Ovary (tissue), 10 donors: ENCODE data around the gene ANTXR1. TPM values are rescaled to one million over a fixed set of nuclear protein-coding genes. Genes with fewer than 3 reads are reported as not detected.

Source experiments
- DNase-seq, 5 donors: peaks; one replicate each; pipeline ENCODE4 v3.0.0-alpha.2; 2019 to 2020
- H3K27ac ChIP-seq, 2 donors: fragments of 200-600 bp; one replicate each; pipeline versions ENCODE4 v1.5.1 to v1.8.0; 2019 to 2022
- H3K27me3 ChIP-seq: fragments of 200-600 bp; one replicate; pipeline ENCODE4 v1.8.0; 2022
- H3K36me3 ChIP-seq: fragments of 200-600 bp; sonication (generic); one replicate; pipeline ENCODE4 v1.5.1; 2019
- H3K4me1 ChIP-seq: one replicate; pipeline ENCODE4 v1.8.1; 2013; ENCODE audit warnings: mild to moderate bottlenecking, moderate library complexity; ENCODE audit not compliant: insufficient read depth
- H3K4me3 ChIP-seq: fragments of 200-600 bp; sonication (generic); one replicate; pipeline ENCODE4 v1.5.1; 2017
- H3K9me3 ChIP-seq, 2 donors: fragments of 200-600 bp in 1 of 2; sonication (generic) in 1 of 2; one replicate each; pipeline versions ENCODE4 v1.5.1 to v1.8.1; 2013 to 2019; ENCODE audit warnings: mild to moderate bottlenecking in 1 of 2, moderate library complexity in 1 of 2
- EP300 ChIP-seq: sonication (generic); formaldehyde crosslinking; IDR thresholded peaks from one replicate; pipeline ENCODE4 v1.6.1; 2017; ENCODE audit warnings: antibody characterized with exemption
- POLR2A ChIP-seq: fragments of 450-650 bp; IDR thresholded peaks from one replicate; pipeline ENCODE4 v1.6.1; 2017; ENCODE audit warnings: antibody characterized with exemption, mild to moderate bottlenecking, moderate library complexity
- WGBS, 3 donors: extraction: QIAGEN DNeasy Blood & Tissue Kit in 1 of 3; methylation state at CpG; one replicate each; pipeline versions ENCODE4 v1.1.5 to v1.1.7; 2013 to 2017; 5-methylcytosine and 5-hydroxymethylcytosine counted together
- intact Hi-C, 4 donors: fragments of 100-400 bp; cut with DNase I; formaldehyde crosslinking; loops; one replicate each; pipeline versions ENCODE4 v1.11.0 to v1.15.1; 2022 to 2023
- long read RNA-seq, 3 donors: library from polyadenylated mRNA in 2 of 3; unstranded in 2 of 3; transcript quantifications; one replicate each; pipeline ENCODE4 v2.0.0 and lab custom pipeline, GENCODE V29; 2021 to 2026
- polyA plus RNA-seq, 2 donors: library from polyadenylated mRNA; stranded (reverse); fragments of 200-250 nt in 1 of 2; fragments of 350-450 nt in 1 of 2; fragmentation: Illumina TruSeq in 1 of 2; extraction: RNeasy Lipid Tissue Mini Kit (QIAGEN cat#74804) in 1 of 2; gene quantifications; one replicate each; pipeline ENCODE4 v1.2.3, GENCODE V29; 2013 to 2014
- total RNA-seq, 7 donors: library from RNA; depleted of rRNA in 2 of 7; stranded (reverse); fragments of >200 nt in 2 of 7; fragmentation: NEBNext Ultra II Directional in 3 of 7; extraction: Animal tissue kit (Norgen Biotek cat#: 25700) in 3 of 7; gene quantifications; one replicate each; pipeline versions ENCODE4 v1.1.0 to v1.2.4, GENCODE V29; 2016 to 2023
- TF ChIP-seq, protein P1 (sequence below), 3 donors: fragments of 450-650 bp in 2 of 3; fragments of 200-600 bp in 1 of 3; IDR thresholded peaks; one replicate each; pipeline versions ENCODE4 v1.5.1 to v1.8.0; 2016 to 2022; ENCODE audit warnings: antibody characterized with exemption in 3 of 3, mild to moderate bottlenecking in 1 of 3
- donor health status: DM: no; HTN: no; CAD: no; lungs with moderate emphysema.
- donor health status: DM: no; HTN: no; CAD: no.
- donor health status: Bipolar disorder and iron deficiency.
- donor health status: DM: yes; HTN: yes; CAD: no.
- donor health status: DM: no; HTN: no; CAD: no.
- donor health status: DM: yes; HTN: yes; CAD: no.

ANTXR1 gene
- total RNA-seq (100 to 1,000 TPM in 6 of 7 donors, 10 to 100 TPM in 1; 73.0 to 196 (median 152) TPM), polyA plus RNA-seq (100 to 1,000 TPM; 105 to 276 TPM)
- long read RNA-seq, donor 1, full-length matches to known transcripts: 18 of 99 reads
- long read RNA-seq, donor 1, partial matches to known transcripts: 16 of 99 reads
- long read RNA-seq, donor 1, other reads (novel, unspliced or antisense): 65 of 99 reads
- long read RNA-seq, donor 2, full-length matches to known transcripts: 15 of 15 reads
- long read RNA-seq, donor 2, partial matches to known transcripts: 0 of 15 reads
- long read RNA-seq, donor 2, other reads (novel, unspliced or antisense): 0 of 15 reads
- long read RNA-seq, donor 3, full-length matches to known transcripts: 19 of 50 reads
- long read RNA-seq, donor 3, partial matches to known transcripts: 26 of 50 reads
- long read RNA-seq, donor 3, other reads (novel, unspliced or antisense): 5 of 50 reads

DNA sequence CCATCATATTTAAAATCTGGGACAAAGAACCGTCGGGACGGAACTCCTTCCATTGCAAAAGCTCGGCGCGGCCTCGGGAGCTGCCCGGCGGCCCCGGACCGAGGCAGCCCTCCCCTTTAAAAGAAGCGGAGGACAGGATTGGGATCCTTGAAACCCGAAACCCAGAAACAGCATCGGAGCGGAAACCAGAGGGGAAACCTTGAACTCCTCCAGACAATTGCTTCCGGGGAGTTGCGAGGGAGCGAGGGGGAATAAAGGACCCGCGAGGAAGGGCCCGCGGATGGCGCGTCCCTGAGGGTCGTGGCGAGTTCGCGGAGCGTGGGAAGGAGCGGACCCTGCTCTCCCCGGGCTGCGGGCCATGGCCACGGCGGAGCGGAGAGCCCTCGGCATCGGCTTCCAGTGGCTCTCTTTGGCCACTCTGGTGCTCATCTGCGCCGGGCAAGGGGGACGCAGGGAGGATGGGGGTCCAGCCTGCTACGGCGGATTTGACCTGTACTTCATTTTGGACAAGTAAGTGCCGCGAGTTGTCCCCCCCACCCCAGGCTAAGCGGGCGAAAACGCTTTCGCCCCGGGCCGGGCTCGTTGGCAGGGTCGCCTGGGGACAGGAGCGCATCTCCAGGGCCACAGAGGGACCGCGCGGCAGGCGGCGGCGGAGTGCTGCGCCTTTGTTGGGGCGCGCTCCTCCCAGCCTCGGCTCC lies at the start of gene ANTXR1:
ANTXR1 (plus strand) TSS at position 38 of the 698 bp plus-strand sequence; CDS start at position 359, 321 bp downstream.
- H3K27me3 ChIP-seq: no peaks in the 10 kb centered on the region
- WGBS, 3 donors: 0 to 1% (median 1%) methylated on average over 61 to 63 of the region's 63 CpGs
- peak; percentile 76 to 79 (median 78) for DNase-seq
- peak within 1 kb of the TSS; percentile 64 to 86 for H3K27ac ChIP-seq
- H3K9me3 ChIP-seq: no peaks in the 10 kb centered on the region
- TF ChIP-seq, protein P1, sequence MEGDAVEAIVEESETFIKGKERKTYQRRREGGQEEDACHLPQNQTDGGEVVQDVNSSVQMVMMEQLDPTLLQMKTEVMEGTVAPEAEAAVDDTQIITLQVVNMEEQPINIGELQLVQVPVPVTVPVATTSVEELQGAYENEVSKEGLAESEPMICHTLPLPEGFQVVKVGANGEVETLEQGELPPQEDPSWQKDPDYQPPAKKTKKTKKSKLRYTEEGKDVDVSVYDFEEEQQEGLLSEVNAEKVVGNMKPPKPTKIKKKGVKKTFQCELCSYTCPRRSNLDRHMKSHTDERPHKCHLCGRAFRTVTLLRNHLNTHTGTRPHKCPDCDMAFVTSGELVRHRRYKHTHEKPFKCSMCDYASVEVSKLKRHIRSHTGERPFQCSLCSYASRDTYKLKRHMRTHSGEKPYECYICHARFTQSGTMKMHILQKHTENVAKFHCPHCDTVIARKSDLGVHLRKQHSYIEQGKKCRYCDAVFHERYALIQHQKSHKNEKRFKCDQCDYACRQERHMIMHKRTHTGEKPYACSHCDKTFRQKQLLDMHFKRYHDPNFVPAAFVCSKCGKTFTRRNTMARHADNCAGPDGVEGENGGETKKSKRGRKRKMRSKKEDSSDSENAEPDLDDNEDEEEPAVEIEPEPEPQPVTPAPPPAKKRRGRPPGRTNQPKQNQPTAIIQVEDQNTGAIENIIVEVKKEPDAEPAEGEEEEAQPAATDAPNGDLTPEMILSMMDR (IDR thresholded peaks at IDR 0.05): peak in 2 of 3 donors; percentile 1 to 39
- TF ChIP-seq EP300 (no peak), POLR2A (peak; percentile 37)
- intact Hi-C loops: loop anchor here (1.0 to 10.0 kb wide), 8 partner anchors 50 to 294 kb away; no protein-coding TSS in a partner anchor
- peaks cover 9% of the 10 kb centered on the region for H3K4me1 ChIP-seq
- H3K4me3 ChIP-seq: peak within 1 kb of the TSS; percentile 88
- H3K36me3 ChIP-seq: no peaks in the 10 kb centered on the region

DNA sequence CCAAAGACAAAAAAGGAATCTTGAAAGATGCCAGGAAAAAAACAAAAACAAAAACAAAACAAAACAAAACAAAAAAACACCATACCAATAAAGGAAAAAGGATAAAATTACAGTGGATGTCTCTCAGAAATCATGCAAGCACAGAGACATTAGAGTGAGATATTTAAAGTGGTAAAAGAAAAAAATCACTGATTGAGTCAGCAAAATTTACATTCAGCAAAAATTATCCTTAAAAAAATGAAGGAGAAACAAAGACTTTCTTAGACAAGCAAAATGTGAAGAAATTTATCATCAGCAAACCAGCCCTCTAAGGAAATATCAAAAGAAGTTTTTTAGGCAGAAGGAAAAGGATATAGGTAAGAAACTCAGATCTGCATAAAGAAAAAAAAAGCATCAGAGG lies 48.7 kb upstream of the ANTXR1 start:
- Histone ChIP-seq H3K27me3 (no peaks in the 10 kb centered on the region), H3K4me1 (no peaks in the 10 kb centered on the region), H3K27ac (no peak overlapping the region), H3K36me3 (no peaks in the 10 kb centered on the region), H3K9me3 (no peaks in the 10 kb centered on the region), H3K4me3 (no peak overlapping the region)
- intact Hi-C loops: no loop called here
- TF ChIP-seq POLR2A (no peak), EP300 (no peak)
- TF ChIP-seq, protein P1 (IDR thresholded peaks at IDR 0.05): no peak
- DNase-seq: no peak

DNA sequence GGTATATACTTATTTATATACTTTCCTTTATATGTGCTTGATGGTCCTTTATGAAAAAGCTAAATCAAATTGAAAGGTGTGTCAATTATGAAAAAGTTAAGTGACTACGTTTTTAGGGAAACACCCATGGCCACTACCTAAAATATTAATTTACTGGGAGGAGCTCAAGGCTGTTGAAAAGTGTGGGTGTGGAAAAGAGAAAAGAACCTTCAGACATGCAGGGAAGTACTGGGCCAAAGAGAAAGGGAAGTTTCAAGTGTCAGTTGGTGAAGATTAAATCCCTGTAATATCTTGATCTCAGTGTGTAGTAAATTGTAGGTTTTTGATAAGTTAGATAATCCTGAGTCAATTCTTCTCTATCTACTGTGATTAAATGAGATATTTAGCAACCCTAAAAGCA lies 44.8 kb upstream of the ANTXR1 start:
- no peak overlapping the region for H3K27ac ChIP-seq
- no peaks in the 10 kb centered on the region for H3K27me3 ChIP-seq
- WGBS, 3 donors: 71 to 87% (median 72%) methylated on average over 1 of the region's 1 CpG
- no peaks in the 10 kb centered on the region for H3K4me1 ChIP-seq
- H3K36me3 ChIP-seq: no peaks in the 10 kb centered on the region
- H3K4me3 ChIP-seq: no peak overlapping the region
- intact Hi-C loops: no loop called here
- TF ChIP-seq, protein P1 (IDR thresholded peaks at IDR 0.05): no peak
- TF ChIP-seq POLR2A (no peak), EP300 (no peak)
- H3K9me3 ChIP-seq: no peaks in the 10 kb centered on the region
- DNase-seq: no peak

- intact Hi-C loops: no loop called here
- TF ChIP-seq, protein P1 (IDR thresholded peaks at IDR 0.05): no peak
- TF ChIP-seq EP300 (no peak), POLR2A (no peak)
Observed at GRCh38 chr2:68969736-68970490, 43.1 kb upstream of the ANTXR1 start.

More at GRCh38 chr2:68969736-68970490, 43.1 kb upstream of the ANTXR1 start:
- DNase-seq: no peak
- WGBS, 3 donors: 88 to 90% (median 89%) methylated on average over 8 of the region's 8 CpGs
- Histone ChIP-seq H3K27me3 (no peaks in the 10 kb centered on the region), H3K4me1 (no peaks in the 10 kb centered on the region), H3K36me3 (no peaks in the 10 kb centered on the region), H3K9me3 (no peaks in the 10 kb centered on the region), H3K4me3 (no peak overlapping the region), H3K27ac (no peak overlapping the region)
